GM19043 (cell line): ENCODE measurements around the gene B3GNT5.

Experiments used
- ATAC-seq: cut with Tn5 transposase; IDR thresholded peaks from one replicate; pipeline ENCODE4 v1.9.1; 2021; ENCODE audit warnings: low read depth; ENCODE audit not compliant: unreplicated experiment

Gene B3GNT5, protein sequence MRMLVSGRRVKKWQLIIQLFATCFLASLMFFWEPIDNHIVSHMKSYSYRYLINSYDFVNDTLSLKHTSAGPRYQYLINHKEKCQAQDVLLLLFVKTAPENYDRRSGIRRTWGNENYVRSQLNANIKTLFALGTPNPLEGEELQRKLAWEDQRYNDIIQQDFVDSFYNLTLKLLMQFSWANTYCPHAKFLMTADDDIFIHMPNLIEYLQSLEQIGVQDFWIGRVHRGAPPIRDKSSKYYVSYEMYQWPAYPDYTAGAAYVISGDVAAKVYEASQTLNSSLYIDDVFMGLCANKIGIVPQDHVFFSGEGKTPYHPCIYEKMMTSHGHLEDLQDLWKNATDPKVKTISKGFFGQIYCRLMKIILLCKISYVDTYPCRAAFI

DNA sequence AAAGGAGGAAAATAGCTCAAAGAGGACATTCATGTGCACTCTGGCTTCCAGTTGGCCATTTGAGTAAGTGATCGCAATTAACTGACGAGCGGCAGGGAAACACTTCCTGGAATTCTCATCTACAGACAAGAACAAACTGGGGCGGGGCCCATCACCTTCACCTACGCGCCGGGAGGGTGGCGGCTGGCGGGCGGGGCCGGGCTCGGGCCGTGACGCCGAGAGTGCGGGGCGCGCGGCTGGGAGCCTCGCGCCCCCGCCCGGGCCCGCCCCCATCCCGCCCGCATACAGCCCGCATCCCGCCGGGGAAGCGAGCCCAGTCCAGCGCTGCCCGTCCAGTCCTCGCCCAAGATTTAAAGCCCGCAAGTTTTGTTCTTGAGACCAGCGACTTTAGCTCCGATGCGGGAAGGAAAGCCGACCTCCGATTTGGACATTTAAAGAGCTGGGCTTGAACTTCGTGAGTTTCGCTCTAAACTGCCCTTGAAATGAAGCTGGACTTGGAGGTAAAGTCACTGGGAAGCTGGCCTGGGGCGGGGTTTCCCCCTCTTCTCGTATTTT is at the start of gene B3GNT5:
B3GNT5 (plus strand) TSS at position 281 of the 555 bp plus-strand sequence. CDS start 16,546 bp downstream, outside the sequence.
- no peak for ATAC-seq

DNA sequence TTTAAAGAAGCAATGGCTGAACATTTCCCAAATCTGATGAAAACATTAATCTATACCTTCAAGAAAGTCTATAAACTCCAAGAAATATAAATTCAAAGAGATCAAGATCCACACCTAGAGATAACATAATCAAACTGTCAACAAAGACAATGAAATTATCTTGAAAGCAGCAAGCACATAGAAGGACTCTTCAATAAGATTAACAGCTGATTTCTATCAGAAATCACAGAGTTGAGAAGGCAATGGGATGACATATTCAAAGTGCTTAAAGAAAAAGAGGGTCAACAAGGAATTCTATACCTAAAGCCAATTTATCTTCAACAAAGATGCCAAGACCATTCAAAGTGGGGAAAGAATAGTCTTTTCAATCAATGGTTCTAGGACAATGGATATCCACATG is 49.4 kb upstream of the B3GNT5 start:
- ATAC-seq = no peak

DNA sequence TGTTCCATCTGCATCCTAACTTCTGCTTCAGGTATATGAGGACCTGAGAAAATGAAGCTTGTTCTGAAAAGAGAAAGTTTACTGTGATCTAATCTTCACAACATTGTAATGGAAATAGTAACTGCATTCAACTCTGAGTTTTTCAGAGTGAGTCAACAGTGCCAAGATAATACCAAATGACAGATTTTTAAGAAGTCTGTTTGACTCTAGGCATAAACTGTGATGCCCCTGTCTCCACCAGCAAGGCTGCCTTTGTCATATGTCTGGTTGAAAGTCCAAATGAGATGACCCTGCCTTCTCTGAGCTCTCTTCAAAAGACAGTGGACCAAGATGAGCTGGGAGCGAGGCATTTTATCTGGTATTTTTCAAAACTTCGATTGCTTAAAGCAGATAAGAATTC is 44.8 kb upstream of the B3GNT5 start:
- ATAC-seq = no peak

DNA sequence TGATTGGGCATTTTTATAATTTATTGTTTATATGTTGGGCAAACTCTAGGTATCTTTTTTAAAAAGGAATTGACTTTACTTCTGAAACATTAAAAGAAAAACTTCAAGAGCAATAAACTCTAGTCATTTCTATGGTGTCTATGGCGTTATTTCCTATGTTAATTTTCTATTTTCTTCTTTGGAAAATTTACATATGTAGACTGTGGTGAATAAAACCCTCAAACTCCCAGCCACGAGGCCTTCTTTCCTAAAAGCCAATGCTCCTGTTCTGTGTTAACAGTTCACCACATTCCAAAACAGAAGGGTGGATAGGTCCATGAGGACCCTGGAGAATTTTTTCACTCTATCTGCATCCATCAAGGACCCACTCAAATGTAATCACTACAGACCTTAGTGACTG is 44.3 kb upstream of the B3GNT5 start:
- ATAC-seq = no peak

DNA sequence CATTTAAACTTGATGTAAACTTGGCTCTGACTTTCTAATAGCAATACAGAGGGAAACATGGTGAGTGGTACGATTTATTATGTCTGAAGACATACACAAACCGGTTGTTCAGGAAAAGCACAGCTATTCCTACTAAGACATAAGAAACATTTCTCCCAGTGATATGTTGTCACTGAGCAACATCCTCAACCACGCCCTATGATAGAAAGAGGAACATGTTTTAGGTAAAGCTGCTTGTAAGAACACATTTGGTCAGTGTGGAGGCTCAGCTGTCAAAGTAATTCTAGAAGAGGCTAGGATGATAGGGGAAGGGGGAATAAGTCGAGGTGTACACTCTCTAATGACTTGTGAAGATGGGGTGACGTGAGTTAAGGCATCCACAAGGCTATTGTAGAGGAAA is 42.7 kb upstream of the B3GNT5 start:
- ATAC-seq = no peak

DNA sequence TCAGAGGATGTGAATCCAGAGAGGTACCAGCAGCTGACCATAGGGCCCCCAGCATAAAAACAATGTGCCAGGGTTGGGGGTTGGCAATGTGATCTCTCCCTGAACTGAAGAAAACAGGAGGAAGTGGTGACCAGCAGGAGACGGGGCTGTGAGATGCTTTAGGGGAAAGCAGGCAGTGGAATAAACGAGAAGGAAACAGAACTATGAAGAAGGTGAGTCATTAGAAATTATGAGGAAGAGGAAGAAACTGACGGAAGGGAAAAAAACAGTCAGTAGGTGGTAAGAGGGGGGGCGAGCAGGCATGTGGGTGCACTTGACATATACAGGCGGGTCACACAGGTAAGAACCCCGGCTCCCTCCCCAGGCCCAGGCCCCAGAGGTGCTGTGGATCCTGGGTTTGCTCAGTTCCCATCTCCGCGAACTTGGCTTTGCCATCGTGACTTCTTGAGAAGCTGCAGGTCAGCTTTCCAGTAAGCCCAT is 42.2 kb upstream of the B3GNT5 start:
- ATAC-seq = no peak

DNA sequence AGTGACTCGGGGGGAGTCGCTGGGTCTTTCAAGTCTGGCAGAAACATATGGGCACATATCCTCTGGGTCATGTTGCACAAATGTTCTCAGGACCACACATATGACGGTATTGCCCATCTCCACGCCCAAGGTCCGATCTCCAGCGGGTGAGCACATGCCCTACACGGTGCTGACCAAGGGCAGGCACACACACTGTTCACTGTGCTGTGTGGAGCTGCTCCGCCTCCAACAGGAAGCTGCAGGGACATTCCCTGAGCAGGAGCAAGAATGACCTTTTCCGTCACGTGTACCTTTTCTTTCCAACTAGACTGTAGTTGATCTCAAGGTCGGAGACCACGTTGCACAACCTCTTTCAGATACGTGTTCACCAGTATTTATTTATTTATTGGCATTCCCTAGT is 41.7 kb upstream of the B3GNT5 start:
- ATAC-seq = no peak

DNA sequence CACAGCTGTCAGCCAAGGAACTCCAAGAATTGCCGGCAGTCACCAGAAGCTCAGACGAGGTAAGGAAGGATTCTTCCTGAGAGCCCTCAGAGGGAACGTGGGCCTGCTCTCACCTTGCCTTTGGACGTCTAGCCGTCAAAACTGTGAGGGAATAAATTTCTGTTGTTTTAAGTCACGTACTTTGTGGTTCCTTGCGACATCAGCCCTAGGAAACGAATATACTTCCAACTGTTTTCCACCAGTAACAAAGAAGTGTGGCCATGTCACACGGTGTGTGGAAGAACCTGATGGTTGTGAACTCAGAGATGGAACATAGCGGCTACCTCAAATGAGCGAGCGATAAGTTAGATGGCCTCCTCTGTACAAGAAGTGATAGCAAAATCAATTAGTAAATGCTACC is 41.0 kb upstream of the B3GNT5 start:
- no peak for ATAC-seq

DNA sequence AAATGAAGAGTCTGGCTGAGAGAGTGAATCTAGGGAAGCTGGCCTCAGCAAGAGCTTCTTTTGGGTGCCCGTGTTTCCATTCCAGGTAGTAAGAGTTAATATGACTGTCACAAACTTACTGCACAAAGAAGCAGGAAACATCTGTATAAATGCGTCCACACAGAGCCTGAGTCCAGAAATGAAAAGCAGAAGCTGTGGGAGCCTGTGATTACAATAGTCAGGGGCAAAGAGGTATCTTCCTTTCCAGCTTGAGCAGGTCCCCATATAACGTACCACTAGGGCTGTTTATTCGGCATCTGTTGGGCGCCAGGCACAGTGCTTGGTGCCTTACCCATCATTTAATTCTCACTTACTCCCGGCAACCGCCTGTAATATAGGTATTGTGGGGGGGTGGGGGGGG is 40.5 kb upstream of the B3GNT5 start:
- ATAC-seq = no peak

DNA sequence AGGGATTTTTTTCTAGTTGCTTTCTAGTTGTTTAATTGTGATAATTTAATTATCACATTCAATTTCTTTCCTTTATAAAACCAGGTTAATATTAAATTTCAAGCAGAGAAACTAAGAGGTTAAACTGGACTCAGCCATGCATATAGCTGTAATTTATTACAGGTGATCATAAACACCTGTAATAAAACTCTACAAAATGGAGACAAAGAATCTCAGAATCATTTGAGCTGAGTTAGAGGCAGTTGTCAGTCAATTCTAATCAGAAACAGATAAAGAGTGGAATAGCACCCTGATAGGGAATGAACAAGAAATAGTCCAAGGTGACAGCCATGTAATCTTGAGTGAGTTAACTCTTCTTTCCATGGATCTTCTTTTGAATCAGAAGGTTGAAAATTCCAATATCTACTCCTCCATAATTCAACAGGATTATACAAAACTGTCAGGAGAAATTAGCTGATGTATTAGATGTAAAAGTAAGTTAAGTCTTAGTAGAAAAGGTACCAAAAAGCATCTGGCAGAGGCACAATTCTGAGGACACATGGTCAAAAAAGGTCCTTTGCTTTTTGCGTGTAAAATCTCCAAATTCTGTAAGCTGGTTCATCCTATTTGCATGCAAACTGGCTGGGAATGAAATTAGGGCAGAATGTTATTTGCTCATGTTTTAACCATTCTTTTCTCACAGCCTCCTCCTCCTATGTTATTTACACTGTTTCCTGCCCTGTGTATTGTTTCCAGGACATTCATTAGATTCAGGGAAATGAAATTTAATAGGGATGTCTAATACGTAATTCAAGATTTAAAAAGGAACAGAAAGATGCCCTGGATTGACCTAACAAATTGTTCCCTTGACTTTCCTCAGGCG is 39.4 kb upstream of the B3GNT5 start:
- ATAC-seq = no peak

DNA sequence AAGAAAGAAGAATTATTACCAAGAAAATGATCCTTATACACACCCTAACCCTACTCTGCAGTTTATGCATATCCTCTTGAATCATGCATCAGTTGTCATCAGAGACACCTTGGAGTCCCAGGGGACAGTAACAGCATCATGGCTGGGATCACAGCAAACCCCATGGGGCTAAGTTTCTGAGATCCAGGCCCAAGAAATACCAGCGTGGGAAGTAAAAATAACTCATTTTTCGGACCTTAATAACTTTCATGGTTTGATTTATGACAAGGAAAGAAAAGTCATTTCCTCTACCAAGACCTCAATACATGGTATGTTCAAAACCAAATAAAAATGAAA is 38.8 kb upstream of the B3GNT5 start:
- ATAC-seq = no peak

DNA sequence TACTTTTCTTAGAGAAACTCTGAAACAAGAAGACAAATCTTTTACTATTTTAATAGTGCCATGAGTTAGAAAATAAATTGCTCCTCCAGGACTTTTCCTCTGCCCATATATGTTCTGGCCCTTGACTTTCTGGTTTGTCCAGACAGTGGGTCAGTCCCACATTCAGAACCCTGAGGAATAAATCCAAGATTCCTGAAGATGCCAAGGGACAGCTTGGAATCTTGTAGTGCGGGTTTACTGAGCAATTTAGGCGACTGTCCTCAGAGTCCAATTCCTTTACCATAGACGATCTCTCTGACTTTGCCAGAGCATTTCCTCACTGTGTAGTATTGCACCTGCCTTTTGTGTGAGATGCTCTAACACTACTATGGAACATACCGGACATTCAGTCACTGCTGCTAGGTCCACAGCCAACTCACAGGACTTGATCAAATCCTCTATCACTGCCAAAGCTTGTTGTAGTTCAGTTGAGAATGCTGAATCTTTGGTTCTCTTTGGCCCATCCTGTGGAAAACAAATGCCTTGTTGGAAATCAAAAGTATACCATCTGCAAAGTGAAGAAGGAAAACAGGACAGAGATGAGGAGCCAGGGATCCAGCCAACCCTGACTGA is 37.4 kb upstream of the B3GNT5 start:
- no peak for ATAC-seq

DNA sequence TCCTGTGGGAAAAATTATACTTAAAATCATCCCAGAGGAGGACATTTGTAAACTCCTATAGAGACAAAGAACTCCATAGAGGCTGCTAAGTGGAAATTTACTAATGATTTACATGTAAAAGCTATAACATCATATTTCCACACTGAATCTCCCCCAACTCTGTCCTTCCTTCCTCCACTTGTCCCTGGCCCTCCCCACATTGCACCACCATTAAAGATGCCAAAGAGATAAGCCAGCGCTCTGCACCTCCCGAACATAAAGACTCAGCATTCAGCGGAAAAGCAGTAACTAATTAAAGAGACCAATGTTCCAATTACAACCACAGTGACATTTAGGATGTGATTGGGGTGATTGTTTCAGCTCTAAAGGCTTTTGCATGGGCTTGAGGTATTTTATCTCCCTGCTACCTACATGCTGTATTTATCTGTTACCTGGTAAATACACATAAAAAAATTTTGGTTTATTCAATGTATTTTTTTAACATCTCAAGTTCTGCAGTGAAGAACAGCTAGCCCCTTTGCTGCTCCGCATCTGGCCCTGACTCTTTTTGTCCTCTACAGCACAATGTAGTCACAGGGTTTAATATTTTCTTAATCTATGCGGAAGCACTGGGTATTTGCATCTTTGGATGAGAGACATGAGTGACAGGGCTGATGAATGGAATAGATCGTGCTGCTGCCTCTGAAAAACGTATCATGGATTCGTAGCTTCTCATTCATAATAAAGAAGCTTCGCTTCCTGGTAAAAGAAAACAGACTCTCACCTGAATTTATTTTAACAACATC is 35.3 kb upstream of the B3GNT5 start:
- no peak for ATAC-seq

DNA sequence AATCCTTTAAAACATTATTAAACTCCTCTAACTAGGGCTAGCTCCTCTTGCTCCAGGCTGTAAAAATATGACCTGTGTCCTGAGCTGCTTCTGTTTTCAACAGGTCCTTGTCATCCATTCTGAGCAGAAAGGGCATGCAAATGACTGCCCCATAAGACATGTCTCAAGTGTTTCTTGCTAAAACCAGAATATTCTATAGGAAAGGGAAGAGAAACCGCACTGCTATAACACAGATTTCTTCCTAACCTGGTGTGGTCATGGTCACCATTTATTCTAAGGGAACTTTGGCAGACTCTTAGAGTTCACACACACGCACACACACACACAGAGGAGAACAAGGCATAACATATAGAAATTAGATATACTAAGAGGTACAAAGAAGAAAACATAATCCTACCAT is 34.2 kb upstream of the B3GNT5 start:
- no peak for ATAC-seq

DNA sequence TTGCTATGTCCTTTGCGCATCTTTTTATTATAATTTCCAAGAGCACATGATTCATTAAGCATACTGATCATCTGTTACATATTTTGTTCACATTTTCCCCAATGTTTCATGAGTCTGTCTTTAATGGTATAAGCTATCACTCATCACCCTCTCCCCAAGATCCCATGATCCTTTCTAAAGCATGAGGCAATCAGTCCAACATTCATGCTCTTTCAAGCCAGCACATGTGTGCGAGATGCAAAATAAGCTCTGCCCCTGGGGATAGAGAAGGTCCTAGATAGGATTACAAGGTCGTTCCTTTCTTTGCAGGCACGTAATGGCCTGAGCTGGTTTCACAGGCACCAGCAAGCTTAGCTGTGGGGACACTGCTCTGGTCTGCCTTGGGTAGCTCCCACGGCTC is 32.2 kb upstream of the B3GNT5 start:
- no peak for ATAC-seq

DNA sequence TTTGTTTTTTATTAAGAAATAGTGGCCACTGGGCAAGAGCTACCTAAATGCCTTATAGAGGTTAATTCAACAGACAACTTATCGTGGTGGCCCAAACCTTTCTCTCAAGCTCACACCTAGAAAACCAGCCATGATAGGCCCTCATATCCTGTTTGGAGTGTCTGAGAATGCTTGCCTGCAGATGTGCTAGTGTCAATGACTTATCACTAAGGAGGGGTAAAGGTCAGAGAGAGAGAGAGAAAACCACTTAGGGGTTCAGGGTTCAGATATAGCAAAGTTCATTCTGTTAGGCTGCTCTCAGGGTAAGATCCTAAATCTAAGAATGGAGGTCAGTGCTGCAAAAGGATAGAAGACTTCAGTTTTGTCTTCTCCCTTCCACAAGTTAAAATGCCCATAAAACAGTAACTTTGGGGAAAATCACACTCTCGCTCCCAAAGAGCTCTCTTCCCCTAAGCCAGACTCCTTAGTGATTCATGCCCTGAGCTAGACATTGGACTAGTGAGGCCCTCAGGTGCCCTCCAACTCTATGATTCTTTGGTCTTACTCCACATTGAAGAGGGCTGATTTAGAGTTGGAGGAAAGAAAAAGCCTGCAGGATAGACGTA is 30.3 kb upstream of the B3GNT5 start:
- ATAC-seq = no peak

DNA sequence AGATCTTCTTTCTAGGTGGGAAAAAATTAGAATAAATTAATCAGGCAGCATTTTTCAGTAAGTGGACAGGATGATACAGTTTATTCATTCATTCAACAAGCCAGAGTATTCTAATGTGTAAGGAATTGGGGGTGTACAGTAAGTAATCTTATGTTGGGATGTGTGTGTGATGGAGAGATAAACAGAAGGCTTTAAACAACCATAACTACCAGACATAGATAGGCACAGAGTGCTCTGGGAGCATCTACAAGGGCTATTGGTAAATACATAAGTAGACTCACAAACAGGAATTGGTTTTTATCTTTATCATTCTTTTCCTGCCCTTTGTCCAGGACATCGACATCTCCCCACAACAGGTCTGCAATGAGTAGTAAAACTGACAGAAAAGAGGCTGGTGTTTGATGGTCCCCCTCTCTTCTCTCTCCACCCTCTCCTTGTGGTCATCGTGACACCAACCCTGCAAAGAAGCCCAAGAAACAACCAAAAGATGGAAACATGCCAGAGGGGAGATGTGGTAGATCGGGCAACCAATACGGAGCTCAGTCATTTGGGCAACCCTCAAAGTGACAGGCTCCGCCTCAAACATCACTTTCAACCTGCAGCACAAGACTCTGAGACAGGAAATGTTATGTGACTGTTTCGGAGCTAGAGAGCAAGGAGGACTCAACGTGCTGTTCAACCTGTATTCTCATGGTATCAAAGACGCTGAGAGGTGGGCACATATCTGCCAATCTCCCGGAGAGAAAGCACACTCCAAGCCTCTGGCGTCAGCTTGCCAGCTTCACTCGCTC is 28.7 kb upstream of the B3GNT5 start:
- ATAC-seq = no peak

DNA sequence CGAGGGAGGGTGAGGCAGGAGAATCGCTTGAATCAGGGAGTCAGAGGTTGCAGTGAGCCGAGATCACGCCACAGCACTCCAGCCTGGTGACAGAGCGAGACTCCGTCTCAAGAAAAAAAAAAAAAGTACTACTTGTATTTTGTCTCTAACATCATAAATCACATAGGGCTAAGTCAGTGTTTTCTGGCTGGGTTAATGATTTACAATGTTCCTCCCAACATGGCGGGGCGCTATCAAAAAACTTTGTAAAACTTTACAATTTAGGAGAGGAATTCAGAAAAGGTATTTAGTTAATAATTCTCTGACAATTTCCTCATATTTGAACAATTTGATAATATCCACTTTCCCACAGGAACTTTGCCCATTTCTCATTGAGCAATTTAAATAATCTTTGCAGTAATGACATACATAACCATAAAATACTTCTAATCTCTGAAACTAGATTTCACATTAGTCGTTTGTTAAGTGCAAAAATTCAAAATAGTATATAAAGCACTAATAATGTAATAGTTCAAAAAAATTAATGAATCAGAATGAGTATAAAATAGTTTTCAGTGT is 26.6 kb upstream of the B3GNT5 start:
- no peak for ATAC-seq

DNA sequence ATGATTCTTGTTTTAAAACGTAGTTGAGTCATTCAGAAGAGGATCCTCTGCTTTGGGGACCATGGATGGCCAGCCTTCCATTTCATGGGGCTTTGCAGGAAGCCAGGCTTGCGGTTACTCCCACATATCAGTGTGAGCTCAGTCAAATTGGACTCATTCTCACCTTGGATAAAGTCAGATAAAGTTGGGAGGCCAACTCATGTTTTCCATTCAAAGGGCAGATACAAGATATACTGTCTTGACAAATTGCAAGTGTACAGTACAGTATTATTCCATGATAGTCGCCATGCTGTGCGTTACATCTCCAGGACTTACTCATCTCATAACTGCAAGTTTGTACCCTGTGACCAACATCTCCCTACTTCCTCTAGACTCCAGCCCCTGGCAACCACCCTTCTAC is 25.5 kb upstream of the B3GNT5 start:
- no peak for ATAC-seq
